NCI-H2081 treated with DMSO at 0.1 percent for 48 hours (cell line): ENCODE data around the gene KCNG2.

Source experiments
- DNase-seq: peaks from one replicate; lab custom pipeline; 2025; lab: John Stamatoyannopoulos, UW

The KCNG2 gene

GRCh38 chr18:79942786-79943607 is 145.3 kb downstream of the KCNG2 start:
- DNase-seq, result no peak

- no peak for DNase-seq
Observed at GRCh38 chr18:79943608-79944125, 145.9 kb downstream of the KCNG2 start.

GRCh38 chr18:79944126-79944731 is 146.5 kb downstream of the KCNG2 start:
- peak; percentile 35 for DNase-seq

GRCh38 chr18:79944746-79945117 is 147.0 kb downstream of the KCNG2 start:
- DNase-seq, result no peak

GRCh38 chr18:79945118-79946042 is 147.6 kb downstream of the KCNG2 start:
- DNase-seq, result no peak

GRCh38 chr18:79947054-79947755 is 149.5 kb downstream of the KCNG2 start:
- DNase-seq, result no peak

- no peak for DNase-seq
Observed at GRCh38 chr18:79947881-79948610, 150.3 kb downstream of the KCNG2 start.

- no peak for DNase-seq
Observed at GRCh38 chr18:79948719-79949411, 151.1 kb downstream of the KCNG2 start.
